PC-9 (cell line): ENCODE data around the gene FICD. TPM values are rescaled to one million over a fixed set of nuclear protein-coding genes. Genes with fewer than 3 reads are reported as not detected.
A peak's percentile ranks its signal among the peaks of the same experiment; 100 is the strongest.

Experiments
- BruUV-seq: library from RNA; stranded (reverse); fragments of 400-500 nt; replicated peaks from 2 replicates; lab custom pipeline; 2021; lab: Mats Ljungman, UMichigan
- CTCF ChIA-PET: fragments of 300-600 bp; sonication (Branson Sonifier 250); formaldehyde crosslinking; loops from one replicate; lab custom pipeline; 2022; ENCODE audit warnings: antibody characterized with exemption; lab: Charles Lee
- POLR2A ChIA-PET: fragments of 300-600 bp; sonication (Branson Sonifier 250); formaldehyde crosslinking; loops from one replicate; lab custom pipeline; 2022; ENCODE audit warnings: antibody characterized with exemption; ENCODE audit not compliant: unreplicated experiment; lab: Charles Lee
- DNase-seq, 2 experiments: peaks; one replicate each; pipeline versions ENCODE4 v3.0.0 to v3.0.0-alpha.2; 2015 to 2022; ENCODE audit warnings: mixed read lengths in 1 of 2
- H2AFZ ChIP-seq: fragments of 200-600 bp; sonication (generic); 2 replicates; pipeline ENCODE4 v1.8.1; 2017; ENCODE audit warnings: antibody characterized with exemption
- H3F3A ChIP-seq: fragments of 200-600 bp; sonication (generic); 2 replicates; pipeline ENCODE4 v1.8.1; 2017; ENCODE audit warnings: antibody characterized with exemption, mild to moderate bottlenecking, low read depth; ENCODE audit not compliant: insufficient read depth
- H3K27ac ChIP-seq: fragments of 200-600 bp; sonication (generic); 2 replicates; pipeline ENCODE4 v1.6.1; 2016; ENCODE audit warnings: mixed run types
- H3K27me3 ChIP-seq: fragments of 200-600 bp; sonication (generic); 2 replicates; pipeline ENCODE4 v1.6.1; 2016; ENCODE audit warnings: low read depth, mixed run types; ENCODE audit not compliant: insufficient read depth
- H3K36me3 ChIP-seq: fragments of 200-600 bp; sonication (generic); 2 replicates; pipeline ENCODE4 v1.6.1; 2016; ENCODE audit warnings: low read depth, mixed run types
- H3K4me1 ChIP-seq: fragments of 200-600 bp; sonication (generic); replicated peaks from 2 replicates; pipeline ENCODE4 v1.6.1; 2016; ENCODE audit warnings: mixed run types; ENCODE audit not compliant: insufficient read depth
- H3K4me2 ChIP-seq: fragments of 200-600 bp; sonication (generic); 2 replicates; pipeline ENCODE4 v1.6.1; 2017; ENCODE audit warnings: mixed run types
- H3K4me3 ChIP-seq: fragments of 200-600 bp; sonication (generic); 2 replicates; pipeline ENCODE4 v1.6.1; 2016; ENCODE audit warnings: mixed run types
- H3K79me2 ChIP-seq: fragments of 200-600 bp; sonication (generic); 2 replicates; pipeline ENCODE4 v1.6.1; 2017; ENCODE audit warnings: low read depth, mixed run types
- H3K9me2 ChIP-seq: fragments of 200-600 bp; sonication (generic); 2 replicates; pipeline ENCODE4 v1.8.1; 2017; ENCODE audit warnings: mild to moderate bottlenecking; ENCODE audit not compliant: insufficient read depth
- H3K9me3 ChIP-seq: fragments of 200-600 bp; sonication (generic); 2 replicates; pipeline ENCODE4 v1.8.1; 2016; ENCODE audit warnings: low read depth; ENCODE audit not compliant: insufficient read depth
- H4K20me1 ChIP-seq: fragments of 200-600 bp; sonication (generic); 2 replicates; pipeline ENCODE4 v1.8.1; 2017; ENCODE audit not compliant: insufficient read depth
- EZH2 ChIP-seq: fragments of 200-600 bp; sonication (generic); IDR thresholded peaks from 2 replicates; pipeline ENCODE4 v1.8.0; 2017; ENCODE audit warnings: antibody characterized with exemption, low read depth
- intact Hi-C: fragments of 100-400 bp; cut with micrococcal nuclease; formaldehyde crosslinking; loops from one replicate; pipeline ENCODE4 v1.10.0; 2022; ENCODE audit not compliant: unreplicated experiment
- total RNA-seq: library from RNA; stranded (reverse); gene quantifications from 2 replicates; pipeline ENCODE4 v1.2.3, GENCODE V29; 2021
- TF ChIP-seq, protein P1 (sequence below): fragments of 200-600 bp; sonication (generic); conservative IDR thresholded peaks from 2 replicates; pipeline ENCODE4 v1.6.1; 2017; ENCODE audit warnings: mixed run types, antibody characterized with exemption, mild to moderate bottlenecking, moderate library complexity

Gene FICD
- total RNA-seq, 1 experiment from 2014 or later, result 1.9 TPM

DNA sequence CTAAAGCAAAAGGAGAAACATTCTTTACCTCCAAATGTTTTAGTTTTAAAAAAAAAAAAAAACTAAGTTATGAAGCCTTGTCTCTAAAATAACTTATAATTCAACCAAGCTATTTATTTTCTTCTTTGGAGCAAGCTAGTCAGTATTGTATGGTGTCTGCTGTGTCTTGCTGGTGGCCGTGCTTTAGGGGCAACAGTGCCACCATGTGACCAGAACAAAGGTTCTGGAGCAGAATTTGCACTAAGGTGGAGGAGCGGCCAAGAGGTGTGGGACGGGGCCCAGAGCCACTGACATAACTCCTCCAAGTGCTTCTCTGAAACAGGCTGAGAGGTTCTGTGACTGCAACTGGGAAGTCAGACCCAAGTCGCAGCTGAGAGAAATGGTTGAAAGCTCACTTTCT is 4.5 kb downstream of the FICD start:
- no peaks in the 10 kb centered on the region for H3K27me3 ChIP-seq
- intact Hi-C loops, result loop anchor here (10.0 kb wide), 1 partner anchor 95 kb away; no protein-coding TSS in a partner anchor
- H3K27ac ChIP-seq, result no peak overlapping the region
- H3K9me2 ChIP-seq, result no peaks in the 10 kb centered on the region
- H3K4me1 ChIP-seq, result peaks cover 7% of the 10 kb centered on the region; the same call in 1 of the 2 replicates
- no TSS peak for BruUV-seq
- TF ChIP-seq, protein P1, sequence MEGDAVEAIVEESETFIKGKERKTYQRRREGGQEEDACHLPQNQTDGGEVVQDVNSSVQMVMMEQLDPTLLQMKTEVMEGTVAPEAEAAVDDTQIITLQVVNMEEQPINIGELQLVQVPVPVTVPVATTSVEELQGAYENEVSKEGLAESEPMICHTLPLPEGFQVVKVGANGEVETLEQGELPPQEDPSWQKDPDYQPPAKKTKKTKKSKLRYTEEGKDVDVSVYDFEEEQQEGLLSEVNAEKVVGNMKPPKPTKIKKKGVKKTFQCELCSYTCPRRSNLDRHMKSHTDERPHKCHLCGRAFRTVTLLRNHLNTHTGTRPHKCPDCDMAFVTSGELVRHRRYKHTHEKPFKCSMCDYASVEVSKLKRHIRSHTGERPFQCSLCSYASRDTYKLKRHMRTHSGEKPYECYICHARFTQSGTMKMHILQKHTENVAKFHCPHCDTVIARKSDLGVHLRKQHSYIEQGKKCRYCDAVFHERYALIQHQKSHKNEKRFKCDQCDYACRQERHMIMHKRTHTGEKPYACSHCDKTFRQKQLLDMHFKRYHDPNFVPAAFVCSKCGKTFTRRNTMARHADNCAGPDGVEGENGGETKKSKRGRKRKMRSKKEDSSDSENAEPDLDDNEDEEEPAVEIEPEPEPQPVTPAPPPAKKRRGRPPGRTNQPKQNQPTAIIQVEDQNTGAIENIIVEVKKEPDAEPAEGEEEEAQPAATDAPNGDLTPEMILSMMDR, result 0 out of 2 replicates have a peak, but pooled peaks have one; percentile 12
- TF ChIP-seq EZH2, result no peak
- peaks cover 17% of the 10 kb centered on the region; the same call in 1 of the 2 replicates for H3F3A ChIP-seq
- no peak overlapping the region for H2AFZ ChIP-seq
- no peaks in the 10 kb centered on the region; the same call in 1 of the 2 replicates for H3K79me2 ChIP-seq
- DNase-seq, result no peak
- H3K9me3 ChIP-seq, result no peaks in the 10 kb centered on the region
- H3K4me3 ChIP-seq, result no peak overlapping the region
- H3K36me3 ChIP-seq, result peaks cover 11% of the 10 kb centered on the region
- CTCF ChIA-PET, result interaction anchor here (0.5 kb wide), 1 partner anchor 31 kb away, joined by 14 read pairs; no protein-coding TSS in a partner anchor
- H4K20me1 ChIP-seq, result peaks cover 11% of the 10 kb centered on the region; the same call in 1 of the 2 replicates
- no peak overlapping the region for H3K4me2 ChIP-seq
- POLR2A ChIA-PET, result no interaction called here

DNA sequence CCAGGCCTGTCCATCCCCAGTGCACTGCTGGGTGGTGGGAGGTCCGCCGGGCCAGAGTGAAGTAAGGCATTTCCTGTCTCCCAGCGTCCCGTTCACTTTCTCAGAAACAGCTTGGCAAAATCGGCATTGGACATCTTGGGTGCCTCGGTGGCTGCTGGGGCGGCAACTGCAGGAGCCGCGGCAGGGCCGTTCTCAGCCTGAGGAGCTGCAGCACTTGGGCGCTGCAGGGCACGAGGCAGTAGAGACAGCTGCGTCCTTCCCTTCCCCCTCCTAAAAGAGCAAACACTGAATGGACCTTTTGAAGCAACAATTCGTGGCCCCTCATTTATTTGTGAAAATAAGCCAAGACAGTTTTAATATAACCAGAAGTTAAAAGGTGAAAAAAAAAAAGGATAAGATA is 8.3 kb downstream of the FICD start:
- H3K36me3 ChIP-seq, result peaks cover 22% of the 10 kb centered on the region
- POLR2A ChIA-PET, result no interaction called here
- TF ChIP-seq, protein P1, result no peak
- TF ChIP-seq EZH2, result no peak

DNA sequence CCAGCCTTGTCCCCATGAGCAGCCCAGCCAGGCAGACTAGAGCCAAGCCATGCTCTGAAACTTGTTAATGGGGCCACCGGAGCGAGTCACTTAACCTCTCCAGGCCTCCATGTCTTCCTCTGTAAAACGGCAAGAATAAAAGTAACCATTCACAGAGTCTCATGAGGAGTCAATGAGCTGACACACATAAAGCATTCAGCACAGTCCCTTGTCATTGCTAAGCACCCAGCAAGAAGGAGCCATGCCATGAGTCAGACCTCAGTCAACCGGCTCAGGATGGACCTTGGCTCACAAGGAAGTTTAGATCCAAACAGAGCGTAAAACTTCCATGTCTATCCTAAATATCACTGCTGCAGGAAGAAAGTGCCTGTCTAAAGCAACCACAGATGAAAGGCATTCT is 10.6 kb downstream of the FICD start:
- POLR2A ChIA-PET, result no interaction called here
- no TSS peak for BruUV-seq

More for the DNA sequence above, 8.3 kb downstream of the FICD start:
- intact Hi-C loops, result no loop called here
- Histone ChIP-seq H3K4me3 (no peak overlapping the region), H3F3A (peaks cover 17% of the 10 kb centered on the region; the same call in 1 of the 2 replicates), H4K20me1 (peaks cover 16% of the 10 kb centered on the region; the same call in 1 of the 2 replicates), H2AFZ (no peak overlapping the region), H3K9me3 (no peaks in the 10 kb centered on the region), H3K27ac (no peak overlapping the region), H3K9me2 (no peaks in the 10 kb centered on the region), H3K27me3 (no peaks in the 10 kb centered on the region), H3K4me1 (no peaks in the 10 kb centered on the region), H3K79me2 (no peaks in the 10 kb centered on the region), H3K4me2 (no peak overlapping the region)
- CTCF ChIA-PET, result interaction anchor here (0.7 kb wide), 1 partner anchor 9 kb away, joined by 4 read pairs; no protein-coding TSS in a partner anchor
- DNase-seq, result no peak
- BruUV-seq, result no TSS peak

More for the DNA sequence above, 10.6 kb downstream of the FICD start:
- Histone ChIP-seq H3K9me2 (no peaks in the 10 kb centered on the region), H4K20me1 (peaks cover 10% of the 10 kb centered on the region; the same call in 1 of the 2 replicates), H3F3A (peaks cover 9% of the 10 kb centered on the region; the same call in 1 of the 2 replicates), H3K27me3 (no peaks in the 10 kb centered on the region), H3K27ac (no peak overlapping the region), H3K4me2 (no peak overlapping the region), H3K79me2 (no peaks in the 10 kb centered on the region), H3K36me3 (peaks cover 33% of the 10 kb centered on the region), H3K4me1 (no peaks in the 10 kb centered on the region), H3K9me3 (no peaks in the 10 kb centered on the region), H2AFZ (no peak overlapping the region), H3K4me3 (no peak overlapping the region)
- CTCF ChIA-PET, result no interaction called here
- TF ChIP-seq, protein P1, result no peak
- no peak for TF ChIP-seq EZH2
- DNase-seq, result no peak
- intact Hi-C loops, result no loop called here
